H1 (cell line): ENCODE data around the gene TDRD9. TPM values are rescaled to one million over a fixed set of nuclear protein-coding genes. Genes with fewer than 3 reads are reported as not detected.

Experiments used
- CTCF ChIA-PET: fragments of 300-600 bp; sonication (Branson Sonifier 250); formaldehyde crosslinking; loops from one replicate; lab custom pipeline; 2021; ENCODE audit not compliant: partially characterized antibody; lab: Charles Lee
- POLR2A ChIA-PET: fragments of 300-600 bp; sonication (Branson Sonifier 250); formaldehyde crosslinking; loops from one replicate; lab custom pipeline; 2021; ENCODE audit warnings: inconsistent platforms; ENCODE audit not compliant: partially characterized antibody; lab: Charles Lee
- DNase-seq, 2 experiments: peaks; one replicate each; pipeline versions ENCODE4 v3.0.0 to v3.0.0-alpha.2; 2010 to 2022; ENCODE audit warnings: low spot score in 2 of 2, low read depth in 1 of 2, mixed read lengths in 1 of 2
- FAIRE-seq: peaks from 2 replicates; lab custom pipeline; 2011; peaks lifted over from hg19 to GRCh38; lab: Jason Lieb, UNC
- H2AFZ ChIP-seq: 2 replicates; pipeline ENCODE4 v1.8.1; 2012; ENCODE audit warnings: low read length, inconsistent platforms
- H2AK5ac ChIP-seq: 2 replicates; pipeline ENCODE4 v1.6.1; 2013; ENCODE audit warnings: low read depth, low read length
- H2BK120ac ChIP-seq: replicated peaks from 2 replicates; pipeline ENCODE3; 2013; ENCODE audit warnings: low read depth, low read length, inconsistent platforms
- H2BK12ac ChIP-seq: 2 replicates; pipeline ENCODE4 v1.6.1; 2013; ENCODE audit warnings: low read depth, low read length
- H2BK15ac ChIP-seq: 2 replicates; pipeline ENCODE4 v1.6.1; 2013; ENCODE audit warnings: low read length
- H2BK20ac ChIP-seq: 2 replicates; pipeline ENCODE4 v1.6.1; 2013; ENCODE audit warnings: low read length
- H2BK5ac ChIP-seq: 2 replicates; pipeline ENCODE4 v1.6.1; 2013; ENCODE audit warnings: low read depth, low read length
- H3K14ac ChIP-seq: 2 replicates; pipeline ENCODE4 v1.6.1; 2013; ENCODE audit warnings: inconsistent platforms; ENCODE audit not compliant: insufficient read length
- H3K18ac ChIP-seq: 2 replicates; pipeline ENCODE4 v1.6.1; 2013; ENCODE audit warnings: low read length; ENCODE audit errors: extremely low read depth
- H3K23ac ChIP-seq: 2 replicates; pipeline ENCODE4 v1.6.1; 2013; ENCODE audit warnings: inconsistent platforms; ENCODE audit not compliant: insufficient read length
- H3K23me2 ChIP-seq: 2 replicates; pipeline ENCODE4 v1.6.1; 2013; ENCODE audit warnings: low read depth, low read length
- H3K27ac ChIP-seq: 2 replicates; pipeline ENCODE4 v1.6.1; 2011; ENCODE audit warnings: low read depth, low read length, inconsistent platforms
- H3K27me3 ChIP-seq, 4 experiments: replicated peaks in 1 of 4; 1 replicate in 1 of 4; 2 replicates in 3 of 4; pipeline versions ENCODE4 v1.6.1 to v1.8.1; 2011 to 2013; ENCODE audit warnings: low read length in 3 of 4, mild to moderate bottlenecking in 3 of 4, inconsistent platforms in 2 of 4, mixed read lengths in 2 of 4, moderate library complexity in 1 of 4; ENCODE audit not compliant: control insufficient read depth in 3 of 4, insufficient read depth in 3 of 4; ENCODE audit errors: extremely low read depth in 1 of 4
- H3K36me3 ChIP-seq, 4 experiments: 2 replicates each; pipeline versions ENCODE4 v1.6.1 to v1.8.1; 2011 to 2013; ENCODE audit warnings: mild to moderate bottlenecking in 4 of 4, low read length in 3 of 4, moderate library complexity in 2 of 4, control low read depth in 1 of 4, inconsistent platforms in 1 of 4; ENCODE audit not compliant: insufficient read depth in 4 of 4, control insufficient read depth in 2 of 4
- H3K4ac ChIP-seq: replicated peaks from 2 replicates; pipeline ENCODE3; 2013; ENCODE audit warnings: low read length, low read depth, mixed read lengths, inconsistent platforms; ENCODE audit not compliant: insufficient read length
- H3K4me1 ChIP-seq, 4 experiments: replicated peaks in 1 of 4; 1 replicate in 1 of 4; 2 replicates in 3 of 4; pipeline versions ENCODE4 v1.6.1 to v1.8.1; 2011 to 2013; ENCODE audit warnings: low read length in 3 of 4, inconsistent platforms in 2 of 4, mixed read lengths in 1 of 4; ENCODE audit not compliant: insufficient read depth in 4 of 4, control insufficient read depth in 3 of 4
- H3K4me2 ChIP-seq, 2 experiments: 2 replicates each; pipeline versions ENCODE4 v1.6.1 to v1.8.1; 2011 to 2013; ENCODE audit warnings: low read depth in 2 of 2, low read length in 2 of 2, control low read depth in 1 of 2, inconsistent platforms in 1 of 2, mild to moderate bottlenecking in 1 of 2; ENCODE audit not compliant: insufficient read depth in 1 of 2
- H3K4me3 ChIP-seq, 4 experiments: fragments of 200-600, 300-600 bp in 1 of 4; sonication (generic), shearing (Covaris generic), sonication (Bioruptor Twin) in 1 of 4; 2 replicates each; pipeline versions ENCODE4 v1.5.1 to v1.8.1; 2011 to 2016; ENCODE audit warnings: low read length in 4 of 4, low read depth in 3 of 4, control low read depth in 2 of 4, inconsistent platforms in 2 of 4, mild to moderate bottlenecking in 2 of 4, mixed read lengths in 1 of 4, moderate library complexity in 1 of 4; ENCODE audit not compliant: insufficient read depth in 2 of 4; ENCODE audit errors: extremely low read depth in 1 of 4
- H3K56ac ChIP-seq: replicated peaks from 2 replicates; pipeline ENCODE3; 2013; ENCODE audit warnings: low read depth, mild to moderate bottlenecking, mixed read lengths, low read length, inconsistent platforms; ENCODE audit not compliant: insufficient read length
- H3K79me1 ChIP-seq: 2 replicates; pipeline ENCODE4 v1.6.1; 2013; ENCODE audit warnings: low read depth, low read length, control low read depth
- H3K79me2 ChIP-seq, 2 experiments: 2 replicates each; pipeline versions ENCODE4 v1.6.1 to v1.8.1; 2012 to 2013; ENCODE audit warnings: low read length in 2 of 2, mild to moderate bottlenecking in 2 of 2, inconsistent platforms in 1 of 2; ENCODE audit not compliant: insufficient read depth in 2 of 2, control insufficient read depth in 1 of 2
- H3K9ac ChIP-seq, 4 experiments: replicated peaks in 1 of 4; 1 replicate in 1 of 4; 2 replicates in 3 of 4; pipeline versions ENCODE4 v1.6.1 to v1.8.1; 2011 to 2013; ENCODE audit warnings: low read depth in 3 of 4, low read length in 3 of 4, control low read depth in 2 of 4, mild to moderate bottlenecking in 2 of 4, moderate library complexity in 2 of 4, inconsistent platforms in 1 of 4; ENCODE audit errors: extremely low read depth in 1 of 4
- H3K9me3 ChIP-seq, 2 experiments: 2 replicates each; pipeline versions ENCODE4 v1.6.1 to v1.8.1; 2012 to 2013; ENCODE audit warnings: mild to moderate bottlenecking in 2 of 2, moderate library complexity in 2 of 2, control low read depth in 1 of 2, inconsistent platforms in 1 of 2, low read depth in 1 of 2, low read length in 1 of 2, mixed read lengths in 1 of 2; ENCODE audit not compliant: insufficient read depth in 2 of 2
- H4K20me1 ChIP-seq, 2 experiments: replicated peaks in 1 of 2; 2 replicates each; pipeline versions ENCODE3 to v1.8.1; 2011 to 2013; ENCODE audit warnings: inconsistent platforms in 2 of 2, low read length in 2 of 2, mild to moderate bottlenecking in 1 of 2; ENCODE audit not compliant: insufficient read depth in 2 of 2, control insufficient read depth in 1 of 2
- H4K5ac ChIP-seq: 2 replicates; pipeline ENCODE4 v1.6.1; 2013; ENCODE audit warnings: low read length, low read depth, mixed read lengths, inconsistent platforms; ENCODE audit not compliant: insufficient read length
- H4K8ac ChIP-seq: 2 replicates; pipeline ENCODE4 v1.8.0; 2013; ENCODE audit warnings: mild to moderate bottlenecking, moderate library complexity, low read length, inconsistent platforms; ENCODE audit not compliant: insufficient read depth; ENCODE audit errors: extremely low read depth
- H4K91ac ChIP-seq: replicated peaks from 2 replicates; pipeline ENCODE3; 2013; ENCODE audit warnings: low read length, mixed read lengths, inconsistent platforms; ENCODE audit not compliant: insufficient read length
- EP300 ChIP-seq, 2 experiments: IDR thresholded peaks; 1 replicate in 1 of 2; 2 replicates in 1 of 2; pipeline ENCODE4 v1.6.1; 2011 to 2012; ENCODE audit warnings: low read depth in 2 of 2, low read length in 2 of 2, mild to moderate bottlenecking in 2 of 2, borderline replicate concordance in 1 of 2, inconsistent platforms in 1 of 2, moderate library complexity in 1 of 2
- EZH2 ChIP-seq: fragments of 200-600 bp; sonication (generic); IDR thresholded peaks from 2 replicates; pipeline ENCODE4 v1.7.1; 2012; ENCODE audit warnings: low read depth, mild to moderate bottlenecking, moderate library complexity, low read length, inconsistent platforms; ENCODE audit not compliant: severe bottlenecking
- GTF2F1 ChIP-seq: IDR thresholded peaks from 2 replicates; pipeline ENCODE4 v1.6.1; 2012; ENCODE audit warnings: low read depth, low read length, improper control_type of control experiment, borderline replicate concordance
- NRF1 ChIP-seq: IDR thresholded peaks from 2 replicates; pipeline ENCODE4 v1.6.1; 2011; ENCODE audit warnings: mild to moderate bottlenecking, low read depth, low read length, improper control_type of control experiment
- SAP30 ChIP-seq: fragments of 300-600 bp; sonication (generic); IDR thresholded peaks from 2 replicates; pipeline ENCODE4 v1.7.1; 2012; ENCODE audit warnings: low read length, moderate library complexity, mild to moderate bottlenecking, inconsistent platforms; ENCODE audit not compliant: insufficient read depth, insufficient replicate concordance
- SIRT6 ChIP-seq: IDR thresholded peaks from one replicate; pipeline ENCODE4 v1.7.1; 2012; ENCODE audit warnings: low read length, inconsistent platforms
- SIX5 ChIP-seq: IDR thresholded peaks from 2 replicates; pipeline ENCODE4 v1.6.1; 2011; ENCODE audit warnings: mild to moderate bottlenecking, low read depth, low read length
- SP4 ChIP-seq: IDR thresholded peaks from 2 replicates; pipeline ENCODE4 v1.6.1; 2012; ENCODE audit warnings: low read length, inconsistent platforms
- TAF1 ChIP-seq: IDR thresholded peaks from 2 replicates; pipeline ENCODE4 v1.6.1; 2011; ENCODE audit warnings: mild to moderate bottlenecking, low read depth, low read length
- WGBS, 2 experiments: shearing (Covaris generic) in 1 of 2; methylation state at CpG; one replicate each; pipeline versions ENCODE4 v1.1.6 to v1.1.7; 2013 to 2015; ENCODE audit warnings: low lambda C conversion rate in 2 of 2, mixed read lengths in 2 of 2, inconsistent platforms in 1 of 2, low coverage in 1 of 2, missing lambda C conversion rate in 1 of 2; ENCODE audit not compliant: insufficient replicate concordance in 2 of 2, insufficient coverage in 1 of 2, insufficient read length in 1 of 2; ENCODE audit errors: extremely low coverage in 1 of 2, missing lambda C conversion rate in 1 of 2; 5-methylcytosine and 5-hydroxymethylcytosine counted together
- polyA plus RNA-seq, 7 experiments: library from polyadenylated mRNA; depleted of rRNA in 3 of 7; stranded (reverse) in 5 of 7; unstranded in 2 of 7; fragments of >200 nt in 5 of 7; fragments of 200-250 nt in 2 of 7; gene quantifications; 1 replicate in 5 of 7; 2 replicates in 1 of 7; 4 replicates in 1 of 7; pipeline versions ENCODE4 v1.2.1 to v1.2.3, GENCODE V29; 2011 to 2013; ENCODE audit warnings: missing spikeins in 2 of 7, mixed read lengths in 2 of 7
- total RNA-seq: library from RNA; stranded (reverse); fragmentation: NEBNext Ultra II Directional; extraction: Animal tissue kit (Norgen Biotek cat#: 25700); gene quantifications from 2 replicates; pipeline ENCODE4 v1.2.1, GENCODE V29; 2021
- TF ChIP-seq, protein P1 (sequence below): IDR thresholded peaks from 2 replicates; pipeline ENCODE4 v1.6.1; 2011; ENCODE audit warnings: low read depth, mild to moderate bottlenecking, low read length; ENCODE audit not compliant: insufficient read depth

Gene TDRD9
- total and polyA plus RNA-seq, 2 of the 8 experiments (the other 6 are each of a cell fraction or from before 2014, with no cell fraction given), result not detected

DNA sequence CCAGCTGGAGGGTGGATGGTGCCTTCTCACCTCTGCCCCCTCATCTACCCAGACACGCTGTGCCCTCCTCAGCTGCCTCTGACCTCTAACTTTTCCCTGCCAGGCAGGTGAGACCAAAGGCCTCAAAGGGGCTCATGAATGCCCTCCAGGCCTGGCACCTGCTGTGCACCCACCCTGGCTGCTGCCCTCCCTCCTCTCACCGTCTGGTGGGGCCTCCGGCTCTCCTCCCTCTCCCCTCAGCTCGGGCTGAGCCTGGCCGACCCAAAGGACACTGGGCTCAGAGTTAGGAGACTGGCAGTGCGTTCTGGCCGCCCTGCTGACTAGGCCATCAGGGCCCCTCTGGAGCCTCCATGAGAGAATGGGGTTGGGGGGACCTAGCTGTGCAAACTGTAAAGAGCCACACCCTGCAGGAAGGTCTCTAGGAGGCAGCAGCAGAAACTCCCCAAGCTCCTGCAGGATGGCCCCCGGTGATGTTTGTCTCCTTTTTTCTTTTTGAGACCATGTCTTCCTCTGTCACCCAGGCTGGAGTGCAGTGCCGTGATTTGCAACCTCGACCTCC is 40.6 kb upstream of the TDRD9 start:
- H3K9ac ChIP-seq, result no peak overlapping the region
- peaks cover 0 to 9% (median 3%) of the 10 kb centered on the region in 4 experiments; a peak in 3 of 7 replicates for H3K4me1 ChIP-seq
- peak overlapping the region; percentile 72; the same call in 1 of the 2 replicates for H2BK15ac ChIP-seq
- no peaks in the 10 kb centered on the region for H3K9me3 ChIP-seq
- ChIA-PET CTCF (interaction anchor here (0.5 to 3.8 kb wide), 8 partner anchors 10 to 907 kb away, joined by 3 to 31 read pairs (median 4); no protein-coding TSS in a partner anchor), POLR2A (interaction anchor here (0.5 kb wide), 1 partner anchor 35 kb away, joined by 3 read pairs; no protein-coding TSS in a partner anchor)
- no peaks in the 10 kb centered on the region for H3K23me2 ChIP-seq
- DNase-seq, result no peak
- no peak overlapping the region for H3K4me3 ChIP-seq
- H4K5ac ChIP-seq, result no peak overlapping the region
- no peak overlapping the region for H2BK20ac ChIP-seq
- no peaks in the 10 kb centered on the region for H3K79me2 ChIP-seq
- no peak overlapping the region; the same call in 1 of the 2 replicates for H4K8ac ChIP-seq
- H3K27me3 ChIP-seq, result no peaks in the 10 kb centered on the region
- H2AK5ac ChIP-seq, result no peak overlapping the region
- H2BK5ac ChIP-seq, result 0 out of 2 replicates have a peak overlapping the region, but pooled peaks have one; percentile 24
- H3K4ac ChIP-seq, result no peak overlapping the region
- H3K27ac ChIP-seq, result no peak overlapping the region
- no peak overlapping the region for H2AFZ ChIP-seq
- no peak for FAIRE-seq
- no peak overlapping the region for H2BK12ac ChIP-seq
- no peak overlapping the region for H4K91ac ChIP-seq
- no peak overlapping the region for H3K23ac ChIP-seq
- no peaks in the 10 kb centered on the region for H3K36me3 ChIP-seq
- no peak overlapping the region for H2BK120ac ChIP-seq
- 95% methylated on average over 10 of the region's 10 CpGs; no CpG with 5 or more reads in 1 of the 2 experiments for WGBS, 2 experiments
- H3K56ac ChIP-seq, result no peak overlapping the region
- peaks cover 0 to 3% of the 10 kb centered on the region in 2 experiments for H4K20me1 ChIP-seq
- no peak overlapping the region for H3K4me2 ChIP-seq
- no peak overlapping the region for H3K14ac ChIP-seq
- no peak overlapping the region for H3K18ac ChIP-seq
- no peaks in the 10 kb centered on the region for H3K79me1 ChIP-seq
- TF ChIP-seq EP300 (IDR thresholded peaks at IDR 0.05; ENCODE audit: borderline replicate concordance in 1 of 2, low read depth in 2 of 2, low read length in 2 of 2) (no peak), SIRT6 (no peak), EZH2 (no peak), NRF1 (no peak), SAP30 (no peak), SIX5 (no peak), SP4 (no peak), GTF2F1 (no peak), TAF1 (no peak)
- TF ChIP-seq, protein P1, sequence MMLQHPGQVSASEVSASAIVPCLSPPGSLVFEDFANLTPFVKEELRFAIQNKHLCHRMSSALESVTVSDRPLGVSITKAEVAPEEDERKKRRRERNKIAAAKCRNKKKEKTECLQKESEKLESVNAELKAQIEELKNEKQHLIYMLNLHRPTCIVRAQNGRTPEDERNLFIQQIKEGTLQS, result no peak
